DMS153 treated with DMSO at 0.1 percent for 48 hours (cell line): ENCODE measurements around the gene PIP5K1C.
"Not testable (repeated sequence)": the region's sequence is repeated elsewhere in the genome, so short reads cannot be mapped to it uniquely, and the experiment has no call there.

Source experiments
- DNase-seq: peaks from one replicate; lab custom pipeline; 2025; ENCODE audit not compliant: unreplicated experiment; lab: John Stamatoyannopoulos, UW

The PIP5K1C gene

GRCh38 chr19:3628766-3629165 lies 71.5 kb downstream of the PIP5K1C start:
- not testable (repeated sequence) for DNase-seq

DNA sequence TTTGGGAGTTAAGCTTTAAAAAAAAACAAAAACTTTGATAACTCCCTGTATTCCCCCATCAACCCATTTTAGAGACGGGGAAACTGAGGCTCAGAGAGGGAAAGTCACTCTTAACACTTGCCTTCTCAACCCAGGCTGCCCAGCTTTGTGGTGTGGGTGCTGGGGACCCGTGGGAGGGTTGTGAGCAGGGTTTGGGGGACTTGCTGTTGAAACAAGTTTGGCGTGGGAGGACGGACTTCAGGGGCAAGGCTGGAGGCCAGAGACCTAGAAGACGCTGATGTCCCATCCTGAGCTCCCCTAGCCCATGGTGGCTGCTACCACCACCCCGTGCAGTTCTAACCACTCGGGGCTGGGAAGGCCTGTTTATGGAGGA lies 72.9 kb downstream of the PIP5K1C start:
- DNase-seq: no peak

- peak; percentile 92 for DNase-seq
Observed at GRCh38 chr19:3626473-3627350, 73.6 kb downstream of the PIP5K1C start, which contains the start of gene CACTIN. Gene CACTIN, minus strand, starts transcription at chr19:3626790. Its CDS starts 28 bp downstream, at chr19:3626762.

- no peak for DNase-seq
Observed at GRCh38 chr19:3625996-3626472, 74.2 kb downstream of the PIP5K1C start.

DNA sequence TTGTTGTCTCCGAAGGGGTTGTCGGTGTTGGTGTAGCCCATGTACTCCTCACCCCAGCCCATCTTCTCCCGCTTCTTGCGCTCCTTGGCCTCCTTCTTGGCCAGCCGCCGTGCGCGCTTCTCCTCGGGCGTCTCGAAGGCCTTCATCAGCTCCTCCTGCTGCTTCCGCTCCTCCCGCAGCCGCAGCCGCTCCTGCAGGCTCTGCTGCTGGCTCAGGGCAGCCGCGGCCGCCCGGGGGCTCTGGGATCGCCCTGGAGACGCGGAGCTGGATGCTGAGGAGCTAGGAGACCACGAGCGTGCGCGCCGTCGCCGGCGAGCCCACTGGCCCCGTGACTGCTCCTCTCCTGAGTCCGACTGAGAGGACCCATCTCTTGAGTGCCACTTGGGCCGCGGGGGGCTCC lies 76.6 kb downstream of the PIP5K1C start:
- DNase-seq: no peak

GRCh38 chr19:3622224-3622623 lies 78.0 kb downstream of the PIP5K1C start:
- no peak for DNase-seq

- DNase-seq: no peak
Observed at GRCh38 chr19:3621689-3622088, 78.6 kb downstream of the PIP5K1C start.

- DNase-seq: no peak
Observed at GRCh38 chr19:3620817-3621547, 79.3 kb downstream of the PIP5K1C start.

GRCh38 chr19:3620145-3620816 lies 80.0 kb downstream of the PIP5K1C start:
- no peak for DNase-seq

- DNase-seq: no peak
Observed at GRCh38 chr19:3619631-3620012, 80.6 kb downstream of the PIP5K1C start.

GRCh38 chr19:3618811-3619630 lies 81.2 kb downstream of the PIP5K1C start:
- no peak for DNase-seq

DNA sequence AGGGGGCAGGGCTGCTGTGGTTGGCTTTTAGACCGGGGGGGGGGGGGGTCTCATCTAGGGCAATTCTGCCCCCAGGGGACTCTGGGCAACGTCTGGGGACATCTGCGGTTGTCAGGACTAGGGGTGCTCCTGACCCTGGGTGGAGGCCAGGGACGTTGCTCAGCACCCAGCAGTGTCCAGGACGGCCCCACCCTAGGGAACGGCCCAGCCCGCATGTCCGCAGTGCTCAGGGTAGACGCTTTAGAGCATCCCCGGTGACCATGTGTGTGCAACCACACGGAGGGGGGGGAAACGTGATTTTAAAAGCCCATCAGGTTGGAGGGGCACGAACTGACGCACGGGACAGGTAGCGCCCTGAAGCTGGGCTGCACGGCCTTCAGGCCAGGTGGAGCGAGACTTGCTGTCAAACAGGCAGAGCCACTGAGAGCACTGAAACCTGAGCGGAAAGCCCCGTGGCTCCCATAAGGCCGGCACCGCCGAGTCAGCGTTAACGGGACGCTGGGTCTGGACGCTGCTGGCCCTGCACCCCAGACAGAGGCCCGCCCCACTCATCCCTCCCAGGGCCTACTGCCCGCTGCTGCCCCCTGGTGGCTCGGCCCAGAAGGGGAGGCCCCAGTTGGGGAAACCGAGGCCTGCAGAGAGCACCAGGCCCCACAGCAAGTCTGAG lies 82.0 kb downstream of the PIP5K1C start:
- no peak for DNase-seq

- no peak for DNase-seq
Observed at GRCh38 chr19:3617463-3617862, 82.8 kb downstream of the PIP5K1C start.

DNA sequence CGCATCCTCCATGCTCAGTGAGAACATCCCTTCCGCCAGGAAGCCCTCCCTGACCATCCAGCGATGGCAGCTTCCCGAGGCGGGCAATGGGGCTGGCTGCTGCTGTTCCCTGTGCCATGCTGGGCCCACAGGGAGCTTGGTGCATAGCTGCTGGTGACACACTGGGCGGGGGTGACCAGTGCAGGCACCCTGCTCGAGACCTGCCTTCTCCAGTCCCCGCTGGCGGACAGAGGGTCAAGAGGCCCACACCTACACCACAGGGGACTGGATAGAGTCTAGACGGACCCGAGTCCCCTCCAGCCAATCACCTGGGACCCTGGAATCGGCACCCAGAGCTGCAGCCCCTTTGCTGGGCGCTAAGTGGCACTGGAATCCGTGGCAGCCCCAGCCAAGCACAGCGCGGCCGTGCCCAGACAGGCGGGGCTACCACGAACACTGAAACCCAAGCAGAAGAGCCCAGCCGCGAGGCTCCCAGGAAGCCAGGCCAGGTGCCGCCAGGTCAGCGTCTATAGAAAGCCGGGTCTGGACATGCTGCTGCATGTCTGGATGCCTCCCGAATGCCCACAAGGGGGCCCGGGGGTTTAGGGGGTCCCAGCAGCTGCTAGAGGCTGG lies 84.6 kb downstream of the PIP5K1C start:
- no peak for DNase-seq

- DNase-seq: no peak
Observed at GRCh38 chr19:3614858-3615505, 85.3 kb downstream of the PIP5K1C start.

DNA sequence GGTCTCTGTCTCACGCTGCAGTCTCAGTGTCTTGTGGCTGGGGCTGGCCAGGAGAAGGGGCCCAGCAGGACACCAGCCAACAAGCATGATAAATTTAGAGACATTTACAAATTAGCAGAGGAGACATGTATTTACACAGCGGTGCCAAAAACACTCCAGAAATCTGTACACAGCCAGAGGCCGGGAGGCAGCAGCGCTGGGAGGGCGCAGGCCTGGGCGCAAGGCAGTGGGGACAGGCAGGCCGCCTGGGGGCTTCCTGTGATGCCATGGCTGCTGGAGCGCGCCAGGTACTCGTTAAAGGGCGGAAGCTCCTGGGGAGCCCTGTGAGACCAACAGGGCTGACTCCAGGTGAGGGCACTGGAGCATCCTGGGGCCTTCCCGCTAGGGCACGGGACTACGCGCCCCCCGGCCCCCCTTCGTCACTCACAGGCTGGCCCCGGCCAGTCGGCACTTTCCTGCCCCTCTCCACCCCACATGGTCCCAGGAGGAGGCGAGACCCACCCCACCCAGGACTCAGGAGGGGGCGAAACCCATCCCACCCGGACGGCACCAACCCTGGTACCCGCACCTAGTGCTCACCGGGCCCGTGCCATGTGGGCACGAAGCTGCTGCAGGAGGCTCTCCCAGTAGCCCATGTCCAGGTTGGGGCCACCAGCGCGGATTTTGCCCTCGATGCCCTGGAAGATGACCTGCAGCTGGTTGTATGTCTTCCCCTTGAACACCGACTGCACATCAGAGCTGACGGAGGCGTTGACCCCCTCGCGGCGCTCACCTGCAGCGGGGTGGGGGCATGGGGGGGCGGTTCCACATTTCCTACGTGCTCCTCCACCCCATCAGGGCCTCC lies 86.2 kb downstream of the PIP5K1C start:
- DNase-seq: no peak

- DNase-seq: no peak
Observed at GRCh38 chr19:3612901-3613741, 87.1 kb downstream of the PIP5K1C start.
